GM10248 (cell line): ENCODE data around the gene CALML5.

Experiments used
- CTCF ChIA-PET: fragments of 300-600 bp; sonication (Branson Sonifier 250); formaldehyde crosslinking; extraction: SDS; loops from one replicate; lab custom pipeline; 2021; ENCODE audit warnings: antibody characterized with exemption; lab: Yijun Ruan, JAX
- POLR2A ChIA-PET: fragments of 350-650 bp; sonication (Branson Sonifier 250); formaldehyde crosslinking; extraction: SDS; loops from one replicate; lab custom pipeline; 2020; ENCODE audit warnings: antibody characterized with exemption; lab: Yijun Ruan, JAX
- DNase-seq: peaks from one replicate; pipeline ENCODE4 v3.0.0; 2012; ENCODE audit errors: extremely low spot score
- TF ChIP-seq, protein P1 (sequence below): IDR thresholded peaks from 2 replicates; pipeline ENCODE4 v1.5.1; 2012; ENCODE audit warnings: mild to moderate bottlenecking, low read depth; ENCODE audit errors: extremely low read depth, missing control alignments, control extremely low read depth

Gene CALML5

DNA sequence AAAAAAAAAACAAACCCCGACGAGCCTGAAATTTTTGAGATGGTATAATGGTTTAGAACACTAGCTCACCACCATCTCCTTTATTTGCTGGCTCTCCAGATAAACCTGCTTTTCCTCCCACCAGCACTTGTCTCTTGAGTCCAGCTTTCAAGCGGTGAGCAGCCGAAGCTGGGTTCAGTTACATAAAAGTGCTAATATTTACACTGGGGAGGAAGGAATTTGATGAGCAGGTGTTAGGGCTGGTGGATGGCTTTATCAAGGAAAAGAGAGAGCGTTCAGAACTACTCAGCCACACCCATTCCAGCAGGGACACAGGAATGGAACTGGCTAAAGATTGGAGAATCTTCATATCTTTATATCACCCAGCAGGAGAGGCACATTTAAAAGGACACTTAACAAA lies 18.8 kb upstream of the CALML5 start:
- TF ChIP-seq, protein P1, sequence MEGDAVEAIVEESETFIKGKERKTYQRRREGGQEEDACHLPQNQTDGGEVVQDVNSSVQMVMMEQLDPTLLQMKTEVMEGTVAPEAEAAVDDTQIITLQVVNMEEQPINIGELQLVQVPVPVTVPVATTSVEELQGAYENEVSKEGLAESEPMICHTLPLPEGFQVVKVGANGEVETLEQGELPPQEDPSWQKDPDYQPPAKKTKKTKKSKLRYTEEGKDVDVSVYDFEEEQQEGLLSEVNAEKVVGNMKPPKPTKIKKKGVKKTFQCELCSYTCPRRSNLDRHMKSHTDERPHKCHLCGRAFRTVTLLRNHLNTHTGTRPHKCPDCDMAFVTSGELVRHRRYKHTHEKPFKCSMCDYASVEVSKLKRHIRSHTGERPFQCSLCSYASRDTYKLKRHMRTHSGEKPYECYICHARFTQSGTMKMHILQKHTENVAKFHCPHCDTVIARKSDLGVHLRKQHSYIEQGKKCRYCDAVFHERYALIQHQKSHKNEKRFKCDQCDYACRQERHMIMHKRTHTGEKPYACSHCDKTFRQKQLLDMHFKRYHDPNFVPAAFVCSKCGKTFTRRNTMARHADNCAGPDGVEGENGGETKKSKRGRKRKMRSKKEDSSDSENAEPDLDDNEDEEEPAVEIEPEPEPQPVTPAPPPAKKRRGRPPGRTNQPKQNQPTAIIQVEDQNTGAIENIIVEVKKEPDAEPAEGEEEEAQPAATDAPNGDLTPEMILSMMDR = no peak
- no peak for DNase-seq
- POLR2A ChIA-PET = interaction anchor here (0.6 kb wide), 1 partner anchor 1511 kb away, joined by 3 read pairs; no protein-coding TSS in a partner anchor
- CTCF ChIA-PET = no interaction called here

DNA sequence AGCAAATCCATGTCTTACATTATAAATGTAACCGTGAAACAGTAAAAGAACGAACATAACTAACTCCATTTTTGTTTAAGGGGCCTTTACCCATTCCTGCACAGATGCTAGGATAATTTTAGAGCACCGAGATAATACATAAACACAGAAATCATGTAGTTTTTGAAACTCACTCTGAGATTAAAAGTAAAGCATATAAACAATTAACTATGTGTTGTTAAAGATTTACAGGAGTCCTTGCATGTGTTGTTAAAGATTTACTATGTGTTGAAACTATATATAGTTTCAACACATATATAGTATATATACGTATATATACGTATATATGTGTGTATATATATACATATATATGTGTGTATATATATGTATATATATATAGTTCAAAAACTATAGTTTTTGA lies 18.2 kb upstream of the CALML5 start:
- TF ChIP-seq, protein P1 = no peak
- no peak for DNase-seq
- CTCF ChIA-PET = interaction anchor here (1.0 kb wide), 2 partner anchors 13 to 106 kb away, joined by 3 read pairs; no protein-coding TSS in a partner anchor
- POLR2A ChIA-PET = no interaction called here

DNA sequence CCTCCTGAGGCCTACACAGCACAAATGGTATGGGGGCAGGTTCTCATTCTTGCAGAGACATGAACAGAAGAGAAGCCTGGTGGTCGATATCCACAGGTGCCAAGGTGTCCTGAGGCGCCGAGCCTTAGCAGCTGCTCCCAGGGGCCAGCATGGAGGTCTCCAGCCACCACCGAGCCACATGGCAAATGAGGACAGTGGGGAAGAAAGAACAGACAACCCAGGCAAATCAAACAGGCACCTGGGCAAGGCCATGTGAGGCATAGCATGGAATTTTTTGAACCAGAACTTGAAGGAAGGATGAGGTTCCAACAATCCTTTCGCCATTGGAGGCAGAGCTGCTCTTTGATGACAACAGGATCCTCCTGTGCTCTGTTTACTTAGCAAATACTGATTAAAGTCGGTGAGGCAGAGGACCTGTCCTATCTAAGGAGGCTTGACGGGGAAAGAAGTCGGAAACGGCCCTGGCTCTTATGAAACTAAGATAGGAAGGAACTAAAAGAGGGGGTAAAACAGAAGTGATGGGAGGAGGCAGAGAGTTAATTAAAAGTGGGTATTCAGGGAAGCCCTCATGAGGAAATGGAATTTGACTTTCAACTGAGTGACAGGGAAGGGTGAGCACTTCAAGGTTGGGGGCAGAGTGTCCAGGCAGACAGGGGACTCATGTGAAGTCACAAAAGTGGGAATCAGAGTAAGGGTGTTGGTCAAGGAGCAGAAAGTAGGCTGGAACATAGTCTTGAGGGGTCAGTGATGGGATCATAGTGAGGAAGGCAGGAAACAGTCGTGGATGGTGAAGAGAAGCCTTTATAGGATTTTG lies 16.8 kb upstream of the CALML5 start:
- ChIA-PET POLR2A (no interaction called here), CTCF (interaction anchor here (1.0 kb wide), 1 partner anchor 15 kb away, joined by 3 read pairs; no protein-coding TSS in a partner anchor)
- TF ChIP-seq, protein P1 = no peak
- DNase-seq = no peak

DNA sequence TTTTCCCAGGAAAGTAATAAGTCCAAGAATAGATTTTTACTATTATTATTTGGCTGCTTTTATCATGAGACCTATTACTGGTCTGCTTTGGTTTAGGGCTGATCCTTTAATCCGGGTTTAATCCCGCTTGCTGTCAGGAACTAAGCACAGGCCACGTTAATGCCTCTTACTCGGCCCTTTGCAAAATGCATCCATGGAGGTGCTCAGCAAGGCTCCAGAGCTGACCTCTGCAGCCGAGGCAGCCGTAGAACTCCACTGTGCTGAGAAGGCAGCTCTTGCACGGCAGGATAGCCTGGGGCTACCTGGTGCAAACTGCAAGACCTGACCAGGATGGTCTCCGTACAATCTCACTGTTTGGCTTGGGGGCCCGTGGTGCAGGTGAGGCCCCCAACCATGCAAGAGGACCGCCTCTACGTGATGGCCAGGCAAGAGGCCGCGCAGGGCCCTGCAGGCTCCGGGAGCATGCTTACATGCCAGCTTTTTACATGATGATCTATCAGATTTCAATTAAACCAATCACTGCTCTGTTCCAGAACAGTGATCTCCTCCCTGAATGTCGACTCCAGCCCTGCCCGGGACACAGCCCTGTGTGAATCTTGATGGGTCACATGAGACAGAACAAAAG lies 15.0 kb upstream of the CALML5 start:
- DNase-seq = no peak
- TF ChIP-seq, protein P1 = no peak
- ChIA-PET POLR2A (no interaction called here), CTCF (no interaction called here)

DNA sequence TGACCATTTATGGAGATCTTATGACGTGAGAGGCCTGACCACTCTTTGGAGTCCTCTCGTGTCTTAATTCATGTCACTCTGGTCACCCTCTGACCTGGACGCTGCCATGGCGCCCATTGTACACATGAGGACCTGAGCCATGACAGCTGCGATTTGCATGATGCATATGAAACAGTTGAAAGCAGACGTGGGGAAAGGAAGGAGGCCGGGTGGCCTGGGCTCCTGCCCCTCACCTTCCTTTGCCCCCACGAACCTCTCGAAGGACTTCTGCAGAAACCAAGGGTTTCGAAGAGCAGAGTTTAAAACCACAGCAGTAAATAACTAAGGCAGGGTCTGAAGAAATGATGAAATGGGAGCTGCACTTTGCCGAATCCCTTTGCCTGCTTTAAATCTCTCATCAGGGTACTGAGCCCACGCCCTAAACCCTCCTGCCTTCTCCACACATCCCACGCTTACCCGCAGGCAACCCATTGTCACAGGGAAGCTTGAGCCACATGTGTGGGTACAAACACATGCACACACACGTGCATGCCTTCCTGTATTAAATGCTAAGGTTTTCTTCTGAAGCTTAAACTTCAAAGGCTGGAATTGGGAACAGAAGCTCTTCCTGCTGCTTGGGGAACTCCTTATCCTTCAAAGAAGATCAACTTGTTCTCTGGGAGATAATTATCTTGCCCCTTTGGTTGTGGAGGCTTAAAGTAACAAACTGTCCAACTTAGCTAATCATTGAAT lies 13.7 kb upstream of the CALML5 start:
- POLR2A ChIA-PET = interaction anchor here (0.7 kb wide), 1 partner anchor 16 kb away, joined by 4 read pairs; no protein-coding TSS in a partner anchor

More for the DNA sequence above, 13.7 kb upstream of the CALML5 start:
- no peak for DNase-seq
- CTCF ChIA-PET = no interaction called here
- TF ChIP-seq, protein P1 = no peak
